IMR-90 (cell line): ENCODE data around the gene ANO9. TPM values are rescaled to one million over a fixed set of nuclear protein-coding genes. Genes with fewer than 3 reads are reported as not detected.

Source experiments
- ATAC-seq: fragments of 200-7000 bp; cut with Tn5 transposase; 2 replicates; pipeline ENCODE4 v1.9.1; 2020; ENCODE audit warnings: low read depth, mild to moderate bottlenecking, moderate library complexity
- BruUV-seq: library from RNA; stranded (reverse); fragments of 400-500 nt; replicated peaks from 2 replicates; lab custom pipeline; 2021; lab: Mats Ljungman, UMichigan
- CTCF ChIA-PET: fragments of 300-600 bp; formaldehyde crosslinking; extraction: SDS; loops from one replicate; lab custom pipeline; 2021; ENCODE audit warnings: antibody characterized with exemption; lab: Yijun Ruan, JAX
- POLR2A ChIA-PET: fragments of 300-600 bp; sonication (Branson Sonifier 250); formaldehyde crosslinking; loops from one replicate; lab custom pipeline; 2022; ENCODE audit warnings: antibody characterized with exemption; ENCODE audit not compliant: unreplicated experiment; lab: Charles Lee
- DNase-seq: peaks from one replicate; pipeline ENCODE4 v3.0.0; 2013
- H2AFZ ChIP-seq: replicated peaks from 2 replicates; pipeline ENCODE3; 2013; ENCODE audit warnings: low read length, mild to moderate bottlenecking; ENCODE audit not compliant: poor library complexity
- H2AK5ac ChIP-seq: 2 replicates; pipeline ENCODE4 v1.6.1; 2013; ENCODE audit warnings: low read depth, low read length, inconsistent platforms
- H2AK9ac ChIP-seq: replicated peaks from 2 replicates; pipeline ENCODE3; 2013; ENCODE audit warnings: mild to moderate bottlenecking, low read depth, low read length, moderate library complexity; ENCODE audit not compliant: poor library complexity
- H2BK120ac ChIP-seq: 2 replicates; pipeline ENCODE4 v1.6.1; 2013; ENCODE audit warnings: low read depth, low read length, inconsistent platforms
- H2BK15ac ChIP-seq: 3 replicates; pipeline ENCODE4 v1.6.1; 2013; ENCODE audit warnings: low read depth, low read length, inconsistent platforms
- H2BK20ac ChIP-seq: 2 replicates; pipeline ENCODE4 v1.6.1; 2013; ENCODE audit warnings: low read depth, mild to moderate bottlenecking, inconsistent platforms, low read length, moderate library complexity
- H2BK5ac ChIP-seq: 2 replicates; pipeline ENCODE4 v1.6.1; 2013; ENCODE audit warnings: mild to moderate bottlenecking, low read depth, low read length, inconsistent platforms; ENCODE audit not compliant: poor library complexity, severe bottlenecking
- H3K14ac ChIP-seq: replicated peaks from 2 replicates; pipeline ENCODE4 v1.6.1; 2013; ENCODE audit warnings: low read depth, low read length, inconsistent platforms
- H3K18ac ChIP-seq: 2 replicates; pipeline ENCODE4 v1.6.1; 2013; ENCODE audit warnings: low read depth, low read length, control low read depth
- H3K23ac ChIP-seq: 2 replicates; pipeline ENCODE4 v1.6.1; 2013; ENCODE audit warnings: low read depth, low read length, inconsistent platforms
- H3K27ac ChIP-seq: 2 replicates; pipeline ENCODE4 v1.5.1; 2013; ENCODE audit warnings: mild to moderate bottlenecking, control low read depth, low read length; ENCODE audit not compliant: insufficient read depth
- H3K27me3 ChIP-seq: 2 replicates; pipeline ENCODE4 v1.6.1; 2013; ENCODE audit warnings: low read length; ENCODE audit not compliant: control insufficient read depth, insufficient read depth
- H3K36me3 ChIP-seq: 2 replicates; pipeline ENCODE4 v1.6.1; 2013; ENCODE audit warnings: low read length, mixed read lengths; ENCODE audit not compliant: control insufficient read depth, insufficient read depth
- H3K4ac ChIP-seq: 2 replicates; pipeline ENCODE4 v1.6.1; 2013; ENCODE audit warnings: low read depth, low read length, inconsistent platforms
- H3K4me1 ChIP-seq: 2 replicates; pipeline ENCODE4 v1.6.1; 2013; ENCODE audit warnings: low read length, mixed read lengths; ENCODE audit not compliant: control insufficient read depth, insufficient read depth
- H3K4me2 ChIP-seq: 2 replicates; pipeline ENCODE4 v1.6.1; 2013; ENCODE audit warnings: low read depth, mild to moderate bottlenecking, control low read depth, low read length, moderate library complexity
- H3K4me3 ChIP-seq: 2 replicates; pipeline ENCODE4 v1.5.1; 2013; ENCODE audit warnings: low read depth, mild to moderate bottlenecking, control low read depth, low read length, moderate library complexity; ENCODE audit not compliant: insufficient read depth
- H3K56ac ChIP-seq: 2 replicates; pipeline ENCODE4 v1.6.1; 2013; ENCODE audit warnings: low read length, inconsistent platforms; ENCODE audit not compliant: insufficient read depth; ENCODE audit errors: extremely low read depth
- H3K79me1 ChIP-seq, 2 experiments: 2 replicates each; pipeline ENCODE4 v1.6.1; 2013; ENCODE audit warnings: low read length in 2 of 2, inconsistent platforms in 1 of 2, low read depth in 1 of 2
- H3K9ac ChIP-seq: 2 replicates; pipeline ENCODE4 v1.6.1; 2013; ENCODE audit warnings: low read depth, low read length, control low read depth
- H3K9me1 ChIP-seq: 2 replicates; pipeline ENCODE4 v1.6.1; 2013; ENCODE audit warnings: low read length, inconsistent platforms; ENCODE audit not compliant: insufficient read depth
- H3K9me3 ChIP-seq: 2 replicates; pipeline ENCODE4 v1.6.1; 2013; ENCODE audit warnings: low read length; ENCODE audit not compliant: control insufficient read depth, insufficient read depth
- H4K20me1 ChIP-seq: 2 replicates; pipeline ENCODE4 v1.6.1; 2013; ENCODE audit warnings: low read length, inconsistent platforms; ENCODE audit not compliant: insufficient read depth
- H4K5ac ChIP-seq: 2 replicates; pipeline ENCODE4 v1.6.1; 2013; ENCODE audit warnings: mild to moderate bottlenecking, low read depth, low read length, control low read depth
- H4K8ac ChIP-seq, 2 experiments: 2 replicates each; pipeline ENCODE4 v1.6.1; 2013; ENCODE audit warnings: low read depth in 2 of 2, low read length in 2 of 2, control low read depth in 1 of 2, inconsistent platforms in 1 of 2
- H4K91ac ChIP-seq: 2 replicates; pipeline ENCODE4 v1.6.1; 2013; ENCODE audit warnings: low read depth, low read length, inconsistent platforms; ENCODE audit not compliant: insufficient read depth
- BHLHE40 ChIP-seq: fragments of 150-350 bp; IDR thresholded peaks from 2 replicates; pipeline ENCODE4 v1.6.1; 2016; ENCODE audit warnings: mild to moderate bottlenecking, low read depth, low read length
- CEBPB ChIP-seq: IDR thresholded peaks from 2 replicates; pipeline ENCODE4 v1.6.1; 2012; ENCODE audit warnings: low read depth, low read length, improper control_type of control experiment
- CHD1 ChIP-seq: IDR thresholded peaks from 2 replicates; pipeline ENCODE4 v1.6.1; 2012; ENCODE audit warnings: low read depth, low read length, improper control_type of control experiment
- CTCF ChIP-seq: conservative IDR thresholded peaks from 2 replicates; pipeline ENCODE4 v1.5.1; 2012; ENCODE audit warnings: mild to moderate bottlenecking, low read depth, low read length, improper control_type of control experiment
- ELK1 ChIP-seq: fragments of 150-350 bp; IDR thresholded peaks from 2 replicates; pipeline ENCODE4 v1.6.1; 2016; ENCODE audit warnings: low read depth, mild to moderate bottlenecking, low read length, moderate library complexity, borderline replicate concordance
- FOS ChIP-seq: fragments of 150-350 bp; IDR thresholded peaks from 2 replicates; pipeline ENCODE4 v1.6.1; 2016; ENCODE audit warnings: low read depth, low read length
- MAFK ChIP-seq: IDR thresholded peaks from 2 replicates; pipeline ENCODE4 v1.6.1; 2012; ENCODE audit warnings: low read depth, low read length, improper control_type of control experiment
- NFE2L2 ChIP-seq: fragments of 150-350 bp; IDR thresholded peaks from 2 replicates; pipeline ENCODE4 v1.6.1; 2016; ENCODE audit warnings: low read depth, mild to moderate bottlenecking, low read length
- POLR2A ChIP-seq: IDR thresholded peaks from 2 replicates; pipeline ENCODE4 v1.6.1; 2012; ENCODE audit warnings: mild to moderate bottlenecking, low read depth, low read length
- RAD21 ChIP-seq: IDR thresholded peaks from 2 replicates; pipeline ENCODE4 v1.6.1; 2012; ENCODE audit warnings: low read length, improper control_type of control experiment
- RCOR1 ChIP-seq: IDR thresholded peaks from 2 replicates; pipeline ENCODE4 v1.6.1; 2012; ENCODE audit warnings: mild to moderate bottlenecking, low read length, improper control_type of control experiment; ENCODE audit not compliant: insufficient replicate concordance
- RFX5 ChIP-seq: IDR thresholded peaks from 2 replicates; pipeline ENCODE4 v1.8.0; 2012; ENCODE audit warnings: low read depth, mild to moderate bottlenecking, low read length, moderate library complexity
- SMC3 ChIP-seq: fragments of 150-350 bp; IDR thresholded peaks from 2 replicates; pipeline ENCODE4 v1.6.1; 2016; ENCODE audit warnings: low read depth, mild to moderate bottlenecking, antibody characterized with exemption, low read length, moderate library complexity
- USF2 ChIP-seq: fragments of 150-350 bp; IDR thresholded peaks from 2 replicates; pipeline ENCODE4 v1.6.1; 2017; ENCODE audit warnings: mild to moderate bottlenecking, antibody characterized with exemption, low read length, low read depth
- WGBS, 2 experiments: methylation state at CpG; one replicate each; pipeline versions ENCODE4 v1.1.5 to v1.1.7; 2013; ENCODE audit warnings: missing lambda C conversion rate in 2 of 2; ENCODE audit not compliant: insufficient read length in 1 of 2; ENCODE audit errors: extremely low coverage in 2 of 2; 5-methylcytosine and 5-hydroxymethylcytosine counted together
- dilution Hi-C: fragments of 300-500 bp; cut with HindIII; formaldehyde crosslinking; loops from one replicate; pipeline ENCODE4 v1.14.3; 2018; ENCODE audit warnings: low sequenced_read_pairs; ENCODE audit not compliant: unreplicated experiment
- in situ Hi-C: fragments of 300-500 bp; cut with MboI; formaldehyde crosslinking; loops from 3 replicates; pipeline ENCODE4 v1.14.3; 2019; ENCODE audit warnings: low sequenced_read_pairs, inconsistent platforms, mixed read lengths
- intact Hi-C: fragments of 100-400 bp; cut with micrococcal nuclease; formaldehyde crosslinking; loops from 2 replicates; pipeline ENCODE4 v1.10.0; 2022
- polyA plus RNA-seq, 3 experiments: library from polyadenylated mRNA; depleted of rRNA; stranded (reverse); fragments of >200 nt; gene quantifications; 2 replicates each; pipeline ENCODE4 v1.2.3, GENCODE V29; 2012; ENCODE audit warnings: low replicate concordance in 1 of 3
- total RNA-seq: library from RNA; depleted of rRNA; stranded (reverse); fragments of >200 nt; gene quantifications from 2 replicates; pipeline ENCODE4 v1.2.3, GENCODE V29; 2012

ANO9 gene
- total and polyA plus RNA-seq, 2 of the 4 experiments (the other 2 are of a cell fraction) = not detected

GRCh38 chr11:431921-432320, 9.9 kb downstream of the ANO9 start:
- Histone ChIP-seq H3K18ac (no peak overlapping the region), H2BK20ac (no peak overlapping the region), H3K9me3 (no peaks in the 10 kb centered on the region), H3K27me3 (peaks cover 4% of the 10 kb centered on the region; the same call in 1 of the 2 replicates), H3K79me1 (no peaks in the 10 kb centered on the region), H3K23ac (no peak overlapping the region), H3K4ac (no peak overlapping the region), H2BK120ac (no peak overlapping the region), H4K8ac (no peak overlapping the region), H3K9ac (no peak overlapping the region), H2BK5ac (no peak overlapping the region), H3K4me2 (no peak overlapping the region), H3K4me3 (no peak overlapping the region), H2BK15ac (no peak overlapping the region), H3K36me3 (no peaks in the 10 kb centered on the region), H3K14ac (no peak overlapping the region), H4K5ac (no peak overlapping the region), H3K4me1 (no peaks in the 10 kb centered on the region), H2AFZ (no peak overlapping the region), H3K27ac (no peak overlapping the region), H3K9me1 (no peaks in the 10 kb centered on the region), H2AK5ac (no peak overlapping the region), H4K20me1 (no peaks in the 10 kb centered on the region), H3K56ac (no peak overlapping the region), H4K91ac (no peak overlapping the region), H2AK9ac (no peak overlapping the region)
- intact Hi-C loops (no loop called here), in situ Hi-C loops (no loop called here), dilution Hi-C loops (no loop called here)
- no peak for TF ChIP-seq CTCF
- TF ChIP-seq RAD21 = no peak
- no peak for TF ChIP-seq RCOR1
- TF ChIP-seq CHD1 = no peak
- TF ChIP-seq CEBPB = no peak
- TF ChIP-seq USF2 = no peak
- no peak for TF ChIP-seq FOS
- TF ChIP-seq NFE2L2 = no peak
- TF ChIP-seq MAFK = no peak
- TF ChIP-seq POLR2A = no peak
- TF ChIP-seq BHLHE40 = no peak
- no peak for TF ChIP-seq RFX5
- no peak for TF ChIP-seq ELK1
- no peak for TF ChIP-seq SMC3
- DNase-seq (no peak), ATAC-seq (no peak)
- no TSS peak for BruUV-seq
- ChIA-PET POLR2A (no interaction called here), CTCF (no interaction called here)
- WGBS, 2 experiments = 87% methylated on average over 3 of the region's 13 CpGs; no CpG with 5 or more reads in 1 of the 2 experiments
